Ovary (tissue), 9 donors: ENCODE results near the gene COL13A1. TPM values are rescaled to one million over a fixed set of nuclear protein-coding genes. Genes with fewer than 3 reads are reported as not detected.

ENCODE experiments used
- DNase-seq, 5 donors: peaks; one replicate each; pipeline ENCODE4 v3.0.0-alpha.2; 2019 to 2020
- H3K27ac ChIP-seq, 2 donors: fragments of 200-600 bp; one replicate each; pipeline versions ENCODE4 v1.5.1 to v1.8.0; 2019 to 2022
- H3K27me3 ChIP-seq: fragments of 200-600 bp; one replicate; pipeline ENCODE4 v1.8.0; 2022
- H3K36me3 ChIP-seq: fragments of 200-600 bp; sonication (generic); one replicate; pipeline ENCODE4 v1.5.1; 2019
- H3K4me1 ChIP-seq: one replicate; pipeline ENCODE4 v1.8.1; 2013; ENCODE audit warnings: mild to moderate bottlenecking, moderate library complexity; ENCODE audit not compliant: insufficient read depth
- H3K4me3 ChIP-seq: fragments of 200-600 bp; sonication (generic); one replicate; pipeline ENCODE4 v1.5.1; 2017
- H3K9me3 ChIP-seq, 2 donors: fragments of 200-600 bp in 1 of 2; sonication (generic) in 1 of 2; one replicate each; pipeline versions ENCODE4 v1.5.1 to v1.8.1; 2013 to 2019; ENCODE audit warnings: mild to moderate bottlenecking in 1 of 2, moderate library complexity in 1 of 2
- CTCF ChIP-seq, 3 donors: fragments of 450-650 bp in 2 of 3; fragments of 200-600 bp in 1 of 3; IDR thresholded peaks; one replicate each; pipeline versions ENCODE4 v1.5.1 to v1.8.0; 2016 to 2022; ENCODE audit warnings: antibody characterized with exemption in 3 of 3, mild to moderate bottlenecking in 1 of 3
- EP300 ChIP-seq: sonication (generic); formaldehyde crosslinking; IDR thresholded peaks from one replicate; pipeline ENCODE4 v1.6.1; 2017; ENCODE audit warnings: antibody characterized with exemption
- POLR2A ChIP-seq: fragments of 450-650 bp; IDR thresholded peaks from one replicate; pipeline ENCODE4 v1.6.1; 2017; ENCODE audit warnings: antibody characterized with exemption, mild to moderate bottlenecking, moderate library complexity
- WGBS, 3 donors: extraction: QIAGEN DNeasy Blood & Tissue Kit in 1 of 3; methylation state at CpG; one replicate each; pipeline versions ENCODE4 v1.1.5 to v1.1.7; 2013 to 2017; 5-methylcytosine and 5-hydroxymethylcytosine counted together
- intact Hi-C, 4 donors: fragments of 100-400 bp; cut with DNase I; formaldehyde crosslinking; loops; one replicate each; pipeline versions ENCODE4 v1.11.0 to v1.15.1; 2022 to 2023
- polyA plus RNA-seq, 2 donors: library from polyadenylated mRNA; stranded (reverse); fragments of 200-250 nt in 1 of 2; fragments of 350-450 nt in 1 of 2; fragmentation: Illumina TruSeq in 1 of 2; extraction: RNeasy Lipid Tissue Mini Kit (QIAGEN cat#74804) in 1 of 2; gene quantifications; one replicate each; pipeline ENCODE4 v1.2.3, GENCODE V29; 2013 to 2014
- total RNA-seq, 7 donors: library from RNA; depleted of rRNA in 2 of 7; stranded (reverse); fragments of >200 nt in 2 of 7; fragmentation: NEBNext Ultra II Directional in 3 of 7; extraction: Animal tissue kit (Norgen Biotek cat#: 25700) in 3 of 7; gene quantifications; one replicate each; pipeline versions ENCODE4 v1.1.0 to v1.2.4, GENCODE V29; 2016 to 2023
- donor health status: DM: no; HTN: no; CAD: no; lungs with moderate emphysema.
- donor health status: DM: no; HTN: no; CAD: no.
- donor health status: Bipolar disorder and iron deficiency.
- donor health status: DM: yes; HTN: yes; CAD: no.
- donor health status: DM: no; HTN: no; CAD: no.
- donor health status: DM: yes; HTN: yes; CAD: no.

The COL13A1 gene
- total and polyA plus RNA-seq, 9 donors: 0.48 to 3.1 (median 1.1) TPM

DNA sequence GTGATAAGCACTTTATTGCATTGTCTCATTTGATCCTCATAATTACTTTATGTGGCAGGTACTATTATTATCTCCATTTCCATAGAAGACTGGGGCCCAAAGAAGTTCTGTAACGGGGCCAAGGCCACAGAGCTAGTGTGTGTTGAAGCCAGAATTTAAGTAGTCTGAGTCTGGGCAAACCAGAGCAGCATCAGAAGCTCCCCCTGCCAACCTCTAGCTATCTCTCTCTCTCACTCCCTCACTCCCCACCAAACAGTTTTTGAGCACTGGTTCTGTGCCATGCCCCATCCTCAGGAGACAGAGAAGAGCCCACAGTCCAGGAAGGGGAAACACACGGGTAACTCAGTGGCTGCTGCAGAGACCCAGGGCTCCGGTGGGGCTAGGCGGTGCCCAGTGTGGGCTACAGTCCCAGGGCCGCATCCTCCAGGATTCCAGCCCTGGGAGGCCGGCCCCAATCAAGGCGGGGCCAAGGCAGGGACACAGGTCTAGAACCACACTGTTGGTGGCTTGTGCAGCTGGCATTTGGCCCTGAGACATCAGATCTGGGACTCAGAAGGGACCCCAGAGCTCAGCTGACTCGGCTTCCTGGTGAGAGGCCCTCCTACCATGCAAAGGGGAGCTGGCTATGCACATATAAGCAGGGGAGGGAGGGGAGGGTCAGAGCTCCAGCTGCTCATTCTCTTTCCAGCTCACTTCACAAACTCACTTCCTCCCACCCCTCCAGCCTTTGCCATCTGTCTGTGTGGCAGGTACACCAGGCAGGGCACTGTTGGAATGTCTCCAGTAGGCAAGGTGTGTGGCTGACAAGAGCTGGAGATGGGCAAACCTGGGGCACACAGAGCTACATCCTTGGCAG, 34.4 kb downstream of the COL13A1 start:
- Histone ChIP-seq H3K36me3 (no peaks in the 10 kb centered on the region), H3K4me1 (no peaks in the 10 kb centered on the region), H3K9me3 (no peaks in the 10 kb centered on the region), H3K4me3 (no peak overlapping the region), H3K27ac (no peak overlapping the region), H3K27me3 (no peaks in the 10 kb centered on the region)
- DNase-seq: no peak
- TF ChIP-seq EP300 (no peak), CTCF (IDR thresholded peaks at IDR 0.05) (no peak), POLR2A (no peak)
- 44 to 56% (median 49%) methylated on average over 7 to 8 of the region's 8 CpGs for WGBS, 3 donors
- intact Hi-C loops: no loop called here

- H3K36me3 ChIP-seq: no peaks in the 10 kb centered on the region
- DNase-seq: no peak
- H3K27me3 ChIP-seq: no peaks in the 10 kb centered on the region
- no peaks in the 10 kb centered on the region for H3K9me3 ChIP-seq
- TF ChIP-seq EP300 (no peak), CTCF (IDR thresholded peaks at IDR 0.05) (no peak), POLR2A (no peak)
- intact Hi-C loops: no loop called here
- WGBS, 3 donors: 87 to 94% (median 90%) methylated on average over 6 of the region's 6 CpGs
- H3K4me3 ChIP-seq: no peak overlapping the region
- no peak overlapping the region for H3K27ac ChIP-seq
- H3K4me1 ChIP-seq: no peaks in the 10 kb centered on the region
Observed at GRCh38 chr10:69836731-69837030, 35.0 kb downstream of the COL13A1 start.

- H3K4me3 ChIP-seq: no peak overlapping the region
- H3K36me3 ChIP-seq: no peaks in the 10 kb centered on the region
- H3K9me3 ChIP-seq: no peaks in the 10 kb centered on the region
- TF ChIP-seq EP300 (no peak), CTCF (IDR thresholded peaks at IDR 0.05) (no peak), POLR2A (no peak)
- no peaks in the 10 kb centered on the region for H3K27me3 ChIP-seq
- no peaks in the 10 kb centered on the region for H3K4me1 ChIP-seq
- no peak for DNase-seq
- intact Hi-C loops: no loop called here
- no peak overlapping the region for H3K27ac ChIP-seq
- 91 to 95% (median 95%) methylated on average over 5 of the region's 5 CpGs for WGBS, 3 donors
Observed at GRCh38 chr10:69837261-69837660, 35.6 kb downstream of the COL13A1 start.

DNA sequence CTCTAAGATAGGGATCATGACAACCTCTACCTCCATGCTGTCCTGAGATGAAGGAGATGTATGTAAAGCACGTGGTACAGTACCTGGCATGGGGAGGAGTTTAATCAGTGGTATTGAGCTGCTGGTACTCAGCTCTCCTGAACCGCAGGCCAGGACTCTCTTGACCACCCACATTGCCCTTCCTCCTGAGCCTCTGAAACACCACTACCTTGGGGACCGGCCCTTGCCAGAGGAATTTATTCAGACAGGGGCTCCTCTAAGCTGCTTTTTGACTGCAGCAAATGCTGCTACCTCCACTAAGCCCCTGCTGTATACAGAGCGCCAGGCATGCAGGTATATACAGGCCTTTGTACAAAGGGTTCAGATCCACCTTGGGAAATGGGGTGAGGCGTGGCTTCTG, 36.7 kb downstream of the COL13A1 start:
- no peak overlapping the region for H3K4me3 ChIP-seq
- no peak overlapping the region for H3K27ac ChIP-seq
- no peaks in the 10 kb centered on the region for H3K9me3 ChIP-seq
- TF ChIP-seq EP300: no peak
- no peak for TF ChIP-seq CTCF (IDR thresholded peaks at IDR 0.05)
- TF ChIP-seq POLR2A: no peak
- no peaks in the 10 kb centered on the region for H3K36me3 ChIP-seq
- intact Hi-C loops: no loop called here
- 89 to 97% (median 95%) methylated on average over 5 of the region's 5 CpGs for WGBS, 3 donors
- H3K27me3 ChIP-seq: no peaks in the 10 kb centered on the region
- no peak for DNase-seq
- H3K4me1 ChIP-seq: no peaks in the 10 kb centered on the region
